K562 (cell line): ENCODE results near the gene FAM217B.

Source experiments
- ATF2 ChIP-seq: sonication (generic); formaldehyde crosslinking; IDR thresholded peaks from 2 replicates; pipeline ENCODE4 v1.8.1; 2022; ENCODE audit warnings: missing genetic modification reagents
- CREB3 ChIP-seq: fragments of 450-650 bp; conservative IDR thresholded peaks from 2 replicates; pipeline ENCODE4 v1.6.1; 2016; ENCODE audit warnings: missing genetic modification characterization, low read depth, mild to moderate bottlenecking, missing compliant biosample characterization, moderate library complexity
- CTCF ChIP-seq, 3 experiments: IDR thresholded peaks in 2 of 3; conservative IDR thresholded peaks in 1 of 3; 2 replicates each; pipeline ENCODE4 v1.5.1; 2011 to 2012; ENCODE audit warnings: low read length in 3 of 3, mild to moderate bottlenecking in 3 of 3, control low read depth in 2 of 3, improper control_type of control experiment in 1 of 3, inconsistent platforms in 1 of 3, low read depth in 1 of 3, mixed read lengths in 1 of 3, moderate library complexity in 1 of 3; ENCODE audit not compliant: insufficient read depth in 2 of 3
- FOXP1 ChIP-seq: sonication (generic); formaldehyde crosslinking; IDR thresholded peaks from 2 replicates; pipeline ENCODE4 v1.8.0; 2022; ENCODE audit warnings: mild to moderate bottlenecking, missing genetic modification reagents
- GTF3C2 ChIP-seq: IDR thresholded peaks from 3 replicates; pipeline ENCODE4 v1.6.1; 2011; ENCODE audit warnings: borderline replicate concordance, mild to moderate bottlenecking, moderate library complexity; ENCODE audit not compliant: insufficient read length; ENCODE audit errors: extremely low read depth
- HNRNPLL ChIP-seq: fragments of 200-400 bp; formaldehyde crosslinking; IDR thresholded peaks from 2 replicates; pipeline ENCODE4 v1.6.1; 2017; ENCODE audit warnings: low read length, low read depth, mild to moderate bottlenecking; ENCODE audit not compliant: poor library complexity, severe bottlenecking
- MITF ChIP-seq: IDR thresholded peaks from 2 replicates; pipeline ENCODE4 v1.6.1; 2014; ENCODE audit warnings: antibody characterized with exemption
- MTA3 ChIP-seq: fragments of 450-650 bp; formaldehyde crosslinking; IDR thresholded peaks from 2 replicates; pipeline ENCODE4 v1.6.1; 2017; ENCODE audit warnings: mild to moderate bottlenecking, borderline replicate concordance
- PTBP1 ChIP-seq: fragments of 200-400 bp; formaldehyde crosslinking; IDR thresholded peaks from 2 replicates; pipeline ENCODE4 v1.6.1; 2017; ENCODE audit warnings: low read depth, low read length
- REST ChIP-seq, 2 experiments: fragments of 450-650 bp; formaldehyde crosslinking in 1 of 2; IDR thresholded peaks; 2 replicates each; pipeline versions ENCODE4 v1.4.0 to v1.6.1; 2014 to 2020; ENCODE audit warnings: mild to moderate bottlenecking in 2 of 2, borderline replicate concordance in 1 of 2, low read depth in 1 of 2
- SMC3 ChIP-seq: conservative IDR thresholded peaks from 2 replicates; pipeline ENCODE4 v1.6.1; 2011; ENCODE audit warnings: low read depth, low read length, improper control_type of control experiment; ENCODE audit not compliant: insufficient read depth
- TAF1 ChIP-seq: IDR thresholded peaks from 2 replicates; pipeline ENCODE4 v1.6.1; 2011; ENCODE audit warnings: mild to moderate bottlenecking, low read length, moderate library complexity; ENCODE audit not compliant: insufficient read depth, control insufficient read depth, severe bottlenecking; ENCODE audit errors: extremely low read depth
- TCFL5 ChIP-seq: fragments of 250-450 bp; sonication (Bioruptor Pico); conservative IDR thresholded peaks from 2 replicates; pipeline ENCODE4 v1.6.1; 2021; ENCODE audit warnings: mild to moderate bottlenecking, moderate library complexity, matching md5 sums

- TF ChIP-seq CTCF (IDR thresholded peaks at IDR 0.05 in 2 of 3, conservative IDR thresholded peaks at IDR 0.05 in 1 of 3; ENCODE audit: insufficient read depth in 2 of 3, low read depth in 1 of 3, low read length in 3 of 3) (peak in 2 of 3 experiments; percentile 29 to 47; a peak in 3 of 6 replicates), TCFL5 (CRISPR knock-in tag) (no peak), ATF2 (CRISPR knock-in tag) (no peak), REST (IDR thresholded peaks at IDR 0.05; ENCODE audit: borderline replicate concordance) (no peak), REST (CRISPR knock-in tag; IDR thresholded peaks at IDR 0.05; ENCODE audit: low read depth) (no peak), MITF (no peak), MTA3 (no peak), GTF3C2 (no peak), FOXP1 (CRISPR knock-in tag) (no peak), HNRNPLL (no peak), TAF1 (no peak), PTBP1 (no peak), CREB3 (tag) (no peak), SMC3 (no peak)
Observed at GRCh38 chr20:59985864-59986263, 45.7 kb downstream of the FAM217B start.
